GM12891 (cell line): ENCODE measurements around the gene COL6A3.

Source experiments
- DNase-seq: peaks from one replicate; pipeline ENCODE4 v3.0.0; 2011; ENCODE audit warnings: low spot score; ENCODE audit not compliant: insufficient read length
- FAIRE-seq: peaks from 2 replicates; lab custom pipeline; 2011; peaks lifted over from hg19 to GRCh38; lab: Jason Lieb, UNC
- PAX5 ChIP-seq: IDR thresholded peaks from 2 replicates; pipeline ENCODE4 v1.6.1; 2011; ENCODE audit warnings: low read length, moderate library complexity, mild to moderate bottlenecking; ENCODE audit not compliant: insufficient read depth, severe bottlenecking
- POLR2A ChIP-seq: IDR thresholded peaks from 2 replicates; pipeline ENCODE4 v1.6.1; 2011; ENCODE audit warnings: low read depth, low read length, control low read depth
- POLR2AphosphoS5 ChIP-seq: IDR thresholded peaks from 2 replicates; pipeline ENCODE4 v1.6.1; 2011; ENCODE audit warnings: low read depth, low read length, control low read depth
- POU2F2 ChIP-seq: IDR thresholded peaks from 2 replicates; pipeline ENCODE4 v1.6.1; 2011; ENCODE audit warnings: low read depth, mild to moderate bottlenecking, control low read depth, low read length, moderate library complexity
- SPI1 ChIP-seq: IDR thresholded peaks from 2 replicates; pipeline ENCODE4 v1.6.1; 2011; ENCODE audit warnings: low read depth, low read length, control low read depth
- TAF1 ChIP-seq: IDR thresholded peaks from 2 replicates; pipeline ENCODE4 v1.6.1; 2011; ENCODE audit warnings: low read depth, low read length, control low read depth

COL6A3 gene

GRCh38 chr2:237324405-237324831 is 89.5 kb downstream of the COL6A3 start:
- no peak for DNase-seq
- no peak for FAIRE-seq
- TF ChIP-seq POLR2A (no peak), SPI1 (no peak), PAX5 (no peak), POU2F2 (no peak), POLR2AphosphoS5 (no peak), TAF1 (no peak)

- FAIRE-seq = no peak
- DNase-seq = no peak
- no peak for TF ChIP-seq SPI1
Measured at GRCh38 chr2:237323656-237324055, 90.3 kb downstream of the COL6A3 start.

- FAIRE-seq (no peak), DNase-seq (no peak)
- no peak for TF ChIP-seq PAX5
- TF ChIP-seq POLR2A = no peak
- TF ChIP-seq POLR2AphosphoS5 = no peak
- no peak for TF ChIP-seq SPI1
- TF ChIP-seq TAF1 = no peak
Measured at GRCh38 chr2:237322564-237322963, 91.4 kb downstream of the COL6A3 start.

GRCh38 chr2:237321746-237322145 is 92.2 kb downstream of the COL6A3 start:
- TF ChIP-seq SPI1 (no peak), PAX5 (no peak), TAF1 (no peak), POLR2AphosphoS5 (no peak), POLR2A (no peak), POU2F2 (no peak)
- DNase-seq (no peak), FAIRE-seq (no peak)

GRCh38 chr2:237320801-237321560 is 93.0 kb downstream of the COL6A3 start:
- DNase-seq = no peak
- no peak for TF ChIP-seq POU2F2
- no peak for TF ChIP-seq POLR2AphosphoS5
- no peak for TF ChIP-seq POLR2A
- no peak for TF ChIP-seq SPI1
- no peak for TF ChIP-seq TAF1
- TF ChIP-seq PAX5 = no peak
- no peak for FAIRE-seq

- TF ChIP-seq POLR2A (no peak), SPI1 (no peak), POLR2AphosphoS5 (no peak), PAX5 (no peak), POU2F2 (no peak), TAF1 (no peak)
Measured at GRCh38 chr2:237319887-237320286, 94.1 kb downstream of the COL6A3 start.

GRCh38 chr2:237319086-237319820 is 94.7 kb downstream of the COL6A3 start:
- TF ChIP-seq TAF1 = no peak
- no peak for FAIRE-seq
- no peak for DNase-seq

More at GRCh38 chr2:237319887-237320286, 94.1 kb downstream of the COL6A3 start:
- DNase-seq = no peak
- no peak for FAIRE-seq

GRCh38 chr2:237316339-237316738 is 97.6 kb downstream of the COL6A3 start:
- no peak for TF ChIP-seq POLR2AphosphoS5
- no peak for TF ChIP-seq POLR2A
- TF ChIP-seq POU2F2 = no peak
- TF ChIP-seq SPI1 = no peak
- no peak for TF ChIP-seq PAX5
- TF ChIP-seq TAF1 = no peak
- DNase-seq (no peak), FAIRE-seq (no peak)

GRCh38 chr2:237315829-237316225 is 98.1 kb downstream of the COL6A3 start:
- no peak for FAIRE-seq
- no peak for TF ChIP-seq POLR2A
- no peak for TF ChIP-seq TAF1
- no peak for TF ChIP-seq PAX5
- no peak for TF ChIP-seq SPI1
- no peak for TF ChIP-seq POLR2AphosphoS5
- no peak for TF ChIP-seq POU2F2

GRCh38 chr2:237315170-237315828 is 98.7 kb downstream of the COL6A3 start:
- FAIRE-seq (no peak), DNase-seq (no peak)
- TF ChIP-seq POLR2AphosphoS5 = no peak
- TF ChIP-seq POU2F2 = no peak
- TF ChIP-seq PAX5 = no peak
- TF ChIP-seq TAF1 = no peak
- TF ChIP-seq POLR2A = no peak
- no peak for TF ChIP-seq SPI1

More at GRCh38 chr2:237315829-237316225, 98.1 kb downstream of the COL6A3 start:
- DNase-seq = no peak
